GM18907 (cell line): ENCODE data around the gene THBS2.
"Not testable (repeated sequence)": the region's sequence is repeated elsewhere in the genome, so short reads cannot be mapped to it uniquely, and the experiment has no call there.

Source experiments
- ATAC-seq: cut with Tn5 transposase; IDR thresholded peaks from one replicate; pipeline ENCODE4 v1.9.1; 2021; ENCODE audit warnings: mild to moderate bottlenecking, moderate library complexity; ENCODE audit not compliant: unreplicated experiment

The THBS2 gene

DNA sequence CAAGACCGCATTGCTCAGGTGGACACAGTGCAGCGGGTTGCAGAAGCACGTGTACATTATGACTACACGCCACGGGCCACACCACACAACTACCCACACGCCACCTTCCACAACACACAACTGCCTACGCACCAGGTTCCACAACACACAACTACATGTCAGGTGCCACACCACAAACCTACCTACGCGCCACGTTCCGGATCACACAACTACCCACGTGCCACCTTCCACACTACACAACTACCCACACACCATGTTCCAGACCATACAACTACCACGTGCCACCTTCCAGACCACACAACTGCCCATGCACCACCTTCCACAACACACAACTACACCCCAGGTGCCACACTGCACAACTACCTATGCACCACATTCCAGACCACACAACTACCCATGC lies 20.5 kb downstream of the THBS2 start:
- no peak for ATAC-seq

DNA sequence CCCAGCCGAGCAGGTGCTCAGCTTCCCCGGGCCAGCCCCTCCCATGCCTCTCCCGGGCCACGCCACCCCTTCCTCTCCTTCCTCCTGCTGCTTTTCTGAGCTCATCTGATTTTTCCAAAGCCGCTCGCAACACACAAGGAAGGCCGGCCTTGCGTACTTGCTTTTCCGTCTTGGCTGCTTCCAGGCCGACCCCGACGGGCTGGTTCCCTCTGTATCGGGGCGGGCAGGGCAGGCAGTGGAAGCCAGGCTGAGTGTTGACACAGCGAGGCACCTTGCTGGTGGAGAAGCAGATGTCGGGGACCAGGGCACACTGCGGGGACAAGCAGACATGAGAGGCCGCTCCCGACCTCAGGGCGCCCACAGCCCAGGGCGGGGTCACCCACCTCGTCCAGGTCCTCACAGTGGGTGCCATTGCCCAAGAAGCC lies 21.1 kb downstream of the THBS2 start:
- ATAC-seq, result no peak

DNA sequence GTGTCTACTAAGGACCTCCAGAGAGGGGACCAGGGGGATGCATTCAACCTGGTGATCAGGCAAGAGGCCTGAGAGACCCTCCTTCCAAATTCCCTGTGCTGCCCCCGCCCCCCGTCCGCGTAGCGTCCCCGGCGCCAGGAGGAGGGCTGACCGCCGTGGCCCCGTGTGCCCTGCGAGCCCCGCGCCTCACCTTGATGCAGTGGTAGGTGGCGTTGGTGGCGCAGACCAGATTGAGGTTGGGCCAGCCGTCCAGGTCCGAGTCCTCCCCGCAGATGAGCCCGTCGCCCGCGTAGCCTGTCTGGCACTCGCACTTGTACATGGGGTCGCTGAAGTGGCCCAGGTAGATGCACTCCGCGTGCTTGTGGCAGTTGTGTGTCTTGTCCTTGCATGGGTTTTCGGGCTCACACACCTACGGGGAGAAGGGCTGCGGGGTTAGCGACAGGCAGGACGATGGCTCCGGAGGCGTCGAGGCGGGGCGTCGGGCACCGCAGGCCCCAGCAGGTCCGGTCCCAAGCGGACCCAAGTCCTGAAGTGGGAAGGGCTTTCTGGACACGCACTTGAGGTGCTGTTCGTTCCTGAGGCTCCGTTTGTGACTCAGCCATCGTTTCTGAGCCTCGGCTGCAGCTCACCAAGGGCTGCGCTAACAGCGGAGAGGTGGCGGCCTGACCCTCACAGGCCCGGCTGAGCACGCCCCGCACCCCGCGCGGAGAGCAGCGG lies 21.7 kb downstream of the THBS2 start:
- no peak for ATAC-seq

DNA sequence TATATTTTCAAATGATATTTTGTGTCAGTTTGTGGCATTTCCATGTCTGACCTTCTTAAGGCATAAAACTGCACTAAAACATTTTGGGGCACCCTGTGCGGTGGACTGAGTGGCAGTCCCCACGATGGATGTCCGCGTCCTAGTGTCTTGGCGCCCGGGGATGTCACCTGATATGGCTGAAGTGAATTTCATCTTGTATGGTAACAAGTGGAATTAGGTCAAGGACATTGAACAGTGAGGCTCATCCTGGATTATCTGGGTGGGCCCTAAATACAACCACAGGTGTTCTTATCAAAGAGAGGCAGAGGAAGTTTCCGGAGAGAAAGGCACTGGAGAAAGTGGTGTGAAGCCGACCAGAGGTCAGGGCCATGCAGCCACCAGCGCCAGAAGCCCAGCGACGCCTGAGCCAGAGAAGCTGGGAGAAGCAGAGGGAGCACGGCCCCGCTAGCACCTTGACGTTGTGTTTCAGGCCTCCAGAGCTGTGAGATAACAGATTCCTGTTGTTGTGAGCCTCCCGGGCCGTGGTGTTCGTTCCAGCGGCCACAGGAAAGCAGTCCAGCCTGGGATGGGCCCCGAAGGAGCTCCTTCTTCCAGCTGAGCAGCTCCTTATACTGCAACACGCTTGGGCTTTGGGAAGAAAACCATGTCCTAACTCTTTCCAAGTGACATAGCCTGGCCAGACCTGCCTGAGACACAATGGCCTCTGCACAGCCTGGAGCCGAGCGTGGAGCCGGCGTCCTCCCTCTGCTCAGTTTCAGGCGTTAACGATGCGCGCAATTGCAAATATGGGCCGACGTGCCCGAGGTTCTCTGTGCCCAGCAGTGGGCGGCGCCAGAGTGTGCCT lies 22.5 kb downstream of the THBS2 start:
- ATAC-seq, result no peak

DNA sequence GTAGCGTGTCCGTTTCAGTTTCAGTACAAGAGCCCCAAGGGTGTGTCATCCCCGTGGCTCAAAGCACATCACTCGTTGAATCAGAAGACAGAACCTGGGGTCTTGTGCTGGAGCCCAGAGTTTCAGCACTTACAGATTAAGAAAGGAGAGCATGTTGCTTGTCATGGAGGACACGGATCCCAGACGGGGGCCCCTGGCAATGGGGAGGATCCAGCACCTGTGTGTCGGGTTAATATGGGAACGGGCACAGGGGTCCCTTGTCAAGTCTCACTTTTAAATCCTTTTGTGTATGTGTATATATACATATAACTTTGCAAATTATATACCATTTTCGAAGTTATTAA lies 23.4 kb downstream of the THBS2 start:
- no peak for ATAC-seq

DNA sequence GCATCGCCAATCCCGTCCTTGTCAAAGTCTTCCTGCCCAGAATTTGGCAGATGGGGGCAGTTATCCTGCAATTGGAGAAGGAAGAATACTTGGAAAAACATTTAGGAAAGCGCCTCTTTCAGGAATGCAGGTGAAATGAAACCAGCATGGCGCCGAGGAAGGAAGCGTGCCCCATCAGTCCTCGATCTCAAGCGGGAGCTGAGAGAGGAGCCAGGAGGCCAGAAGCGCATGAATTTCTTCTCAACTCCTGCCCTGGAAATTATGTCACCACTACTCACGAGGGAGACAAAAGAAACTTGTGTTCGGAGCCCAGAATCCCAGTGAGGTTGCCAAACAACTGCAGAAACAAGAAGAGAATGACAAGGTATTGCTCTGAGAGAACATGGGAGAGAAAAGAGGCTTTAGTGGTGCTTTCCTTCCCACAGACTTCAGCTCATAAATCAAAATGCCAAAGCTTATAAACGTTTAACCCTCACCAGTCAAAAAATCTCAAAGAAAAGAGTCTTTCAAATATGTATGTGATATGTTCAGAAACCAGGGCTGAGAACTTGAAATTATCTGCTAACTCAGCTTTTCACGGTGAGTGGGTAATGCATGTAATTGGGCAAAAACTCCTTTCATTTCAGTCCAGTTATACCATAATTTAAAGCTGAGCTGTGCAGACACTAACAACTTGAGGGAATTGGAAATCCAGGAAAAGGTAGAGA lies 23.9 kb downstream of the THBS2 start:
- no peak for ATAC-seq

DNA sequence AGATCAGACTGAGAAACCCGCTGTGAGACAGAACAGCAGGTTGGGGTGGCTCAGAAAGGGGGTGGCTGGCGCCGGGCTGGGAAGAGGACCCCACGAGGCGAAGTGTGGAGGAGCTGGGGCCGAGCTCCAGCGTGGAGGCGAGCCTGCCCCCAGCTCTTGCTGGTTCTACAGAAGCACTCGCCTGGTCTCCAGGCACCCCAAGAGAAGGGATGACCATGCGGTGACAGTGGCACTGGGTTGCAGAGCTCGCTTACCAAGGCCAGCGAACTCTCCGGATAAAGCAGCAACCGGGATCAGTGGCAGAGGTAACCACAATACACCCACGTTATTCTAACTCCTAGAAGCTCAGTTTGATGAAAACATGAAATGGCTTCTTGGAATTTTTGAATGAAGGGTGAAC lies 26.5 kb downstream of the THBS2 start:
- no peak for ATAC-seq

DNA sequence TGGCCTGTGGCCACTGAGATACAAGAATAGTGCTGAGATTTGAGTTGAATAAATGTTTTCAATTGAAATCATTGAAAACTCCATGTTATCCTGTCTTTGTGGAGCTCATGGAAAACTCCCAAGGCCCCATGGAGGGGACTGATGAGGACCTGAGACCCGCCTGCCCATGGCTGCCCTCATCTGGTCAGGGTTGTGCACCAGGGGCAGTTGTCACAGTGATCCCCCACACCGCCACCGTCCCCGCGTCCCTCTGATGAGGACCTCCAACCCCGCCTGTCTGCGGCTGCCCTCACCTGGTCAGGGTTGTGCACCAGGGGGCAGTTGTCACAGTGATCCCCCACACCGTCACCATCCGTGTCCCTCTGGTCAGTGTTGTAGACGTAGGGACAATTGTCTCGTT lies 27.8 kb downstream of the THBS2 start:
- no peak for ATAC-seq

DNA sequence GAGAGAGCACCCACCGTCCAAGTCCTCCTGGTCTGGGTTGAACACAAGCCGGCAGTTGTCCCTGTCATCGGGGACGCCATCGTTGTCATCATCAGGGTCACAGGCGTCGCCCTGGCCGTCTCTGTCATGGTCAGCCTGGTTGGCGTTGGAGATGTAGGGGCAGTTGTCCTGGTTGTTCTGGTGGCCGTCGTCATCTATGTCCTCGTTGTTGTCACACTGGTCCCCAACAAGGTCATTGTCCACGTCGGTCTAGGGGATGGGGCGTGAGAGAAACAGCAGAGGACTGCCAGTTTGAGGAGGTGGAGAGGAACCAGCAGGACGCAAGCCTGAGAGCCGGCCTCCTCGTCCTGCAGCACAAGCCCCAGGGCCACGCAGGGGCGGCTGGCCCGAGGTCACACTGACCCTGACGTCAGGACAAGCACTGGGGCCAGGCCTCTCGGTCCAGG lies 28.5 kb downstream of the THBS2 start:
- no peak for ATAC-seq

DNA sequence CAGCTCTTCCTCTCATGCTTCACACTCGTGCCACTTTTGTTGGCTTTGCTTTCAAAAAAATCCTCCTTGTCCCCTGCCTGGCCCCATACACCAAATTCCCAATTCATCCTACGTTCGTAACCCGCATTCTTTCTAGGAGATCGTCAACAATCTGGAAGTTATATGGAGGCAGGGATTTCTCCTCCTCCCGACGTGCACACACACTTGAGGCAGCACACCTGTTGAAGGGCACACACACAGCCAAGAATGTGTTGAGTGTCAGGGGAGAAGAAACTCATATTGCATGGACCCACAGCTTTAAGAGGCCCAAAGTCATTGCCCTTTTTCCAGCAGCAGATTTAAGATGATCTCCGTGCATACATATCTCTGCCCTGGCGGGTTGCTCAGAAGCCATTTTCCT lies 28.9 kb downstream of the THBS2 start:
- no peak for ATAC-seq

DNA sequence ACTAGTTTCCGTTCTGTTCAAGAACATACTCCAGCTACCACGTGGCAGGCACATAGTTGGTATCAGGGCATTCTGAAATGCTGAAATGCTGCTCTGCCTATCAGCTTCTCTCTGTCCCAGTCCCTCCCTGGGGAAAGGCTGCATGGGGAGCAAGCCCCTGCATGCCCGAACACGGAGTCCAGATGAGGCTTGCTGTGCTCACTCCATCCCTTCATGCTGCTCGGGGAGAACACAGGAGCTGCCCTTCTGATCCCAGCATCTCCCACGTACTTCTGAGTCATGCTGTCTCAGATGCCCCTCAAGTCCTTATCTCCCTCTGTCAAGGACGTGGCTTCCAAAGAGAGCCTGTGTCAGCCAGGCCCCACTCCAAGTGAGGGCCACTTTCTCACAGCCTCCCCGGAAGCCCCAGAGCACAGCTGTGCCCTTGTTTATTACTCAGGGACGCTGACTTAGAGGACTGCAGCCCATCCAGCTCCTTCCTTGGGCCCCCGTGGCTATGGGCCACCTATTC lies 29.4 kb downstream of the THBS2 start:
- no peak for ATAC-seq

DNA sequence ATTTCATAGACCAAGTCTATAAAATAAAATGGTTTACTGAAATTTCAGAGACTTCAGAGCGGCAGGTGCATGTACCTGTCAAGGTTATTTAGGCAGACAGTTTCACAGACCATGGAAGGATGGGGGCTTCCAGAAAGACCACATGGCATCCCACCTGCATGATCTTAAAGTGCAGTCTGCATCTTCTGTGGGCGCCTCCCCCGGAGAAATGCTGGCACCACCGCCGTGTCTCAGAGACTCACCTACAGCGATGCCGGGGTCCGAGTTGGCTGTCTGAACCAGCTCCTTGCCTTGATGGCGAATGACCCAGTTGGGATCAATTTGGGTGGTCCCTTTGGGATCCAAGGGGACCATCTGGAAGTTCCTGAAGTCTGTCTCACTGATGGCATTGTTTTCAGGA lies 30.6 kb downstream of the THBS2 start:
- no peak for ATAC-seq

DNA sequence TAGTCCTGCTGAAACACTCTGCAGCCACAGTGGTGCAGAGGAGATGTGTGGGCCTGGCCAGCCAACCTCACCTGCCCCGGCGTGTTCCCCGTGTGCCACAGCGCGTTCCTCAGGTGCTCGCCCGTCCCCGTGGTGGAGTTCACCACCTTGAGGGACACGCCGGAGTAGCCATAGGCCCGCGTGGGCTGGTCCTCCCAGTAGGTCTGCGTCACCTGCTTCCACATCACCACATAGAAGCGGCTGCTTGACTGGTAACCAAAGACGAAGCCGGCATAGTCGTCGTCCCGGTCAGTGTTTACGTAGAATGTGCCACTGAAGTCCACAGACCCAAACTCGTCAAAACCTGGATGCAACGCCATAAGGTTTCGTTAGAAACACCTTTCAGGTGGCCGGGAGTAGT lies 31.5 kb downstream of the THBS2 start:
- no peak for ATAC-seq

DNA sequence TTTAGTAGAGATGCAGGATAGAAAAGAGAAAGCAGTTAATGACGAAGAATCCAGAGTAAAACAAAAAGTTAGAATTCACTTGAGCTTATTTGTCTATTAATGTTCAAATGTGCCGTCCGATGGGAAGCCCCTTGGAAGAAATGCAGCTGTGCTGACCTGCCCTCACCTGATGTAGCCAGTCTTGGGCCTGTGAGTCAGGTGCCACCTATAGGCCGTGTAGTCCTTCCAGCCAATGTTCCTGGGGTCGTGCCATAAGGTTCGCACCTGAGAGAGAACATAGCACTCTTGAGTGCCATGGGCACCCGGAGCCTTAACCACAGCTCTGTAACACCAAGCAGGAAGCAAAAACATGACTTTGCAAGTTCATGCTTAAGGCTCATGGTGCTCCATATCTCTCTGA lies 32.4 kb downstream of the THBS2 start:
- no peak for ATAC-seq

DNA sequence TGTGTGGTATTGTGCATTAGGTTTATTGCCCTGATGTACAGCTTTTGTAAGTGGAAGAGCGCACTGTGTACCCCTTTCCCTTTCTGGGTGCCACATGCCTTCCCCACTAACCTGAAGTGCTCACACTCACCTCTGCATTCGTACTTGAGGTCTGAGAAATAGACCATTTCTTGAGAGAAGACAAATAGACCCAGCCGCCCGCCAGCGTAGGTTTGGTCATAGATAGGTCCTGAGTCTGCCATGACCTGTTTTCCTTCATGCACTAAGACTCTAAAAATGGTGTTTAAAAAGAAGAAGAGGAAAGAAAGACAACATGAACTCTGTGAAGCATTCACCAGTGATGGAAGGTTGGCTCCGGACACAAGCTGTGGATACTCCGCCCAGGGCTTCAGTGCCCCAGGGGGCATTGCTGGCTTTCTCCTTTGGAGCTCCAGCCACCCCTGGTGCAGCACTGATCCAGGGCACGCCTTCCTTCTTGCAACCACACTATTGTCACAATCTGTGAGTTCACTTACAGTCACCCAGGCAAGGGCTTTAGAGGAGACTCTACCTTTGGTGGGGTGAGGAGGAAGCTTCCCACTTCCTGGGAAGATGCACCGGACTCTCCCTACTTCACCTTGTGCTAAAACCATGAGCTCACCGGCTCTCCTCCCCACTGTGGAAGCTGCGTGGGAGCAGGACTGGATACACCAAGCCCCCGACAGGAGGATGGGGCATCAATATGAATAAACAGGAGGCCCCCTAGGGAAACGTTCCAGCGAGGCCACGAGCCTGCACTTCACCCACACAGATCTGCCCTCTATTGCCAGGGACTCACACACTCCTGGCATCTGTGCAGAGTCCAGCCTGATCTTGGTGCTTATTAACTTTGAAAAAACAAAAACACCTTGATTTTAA lies 33.3 kb downstream of the THBS2 start:
- no peak for ATAC-seq

DNA sequence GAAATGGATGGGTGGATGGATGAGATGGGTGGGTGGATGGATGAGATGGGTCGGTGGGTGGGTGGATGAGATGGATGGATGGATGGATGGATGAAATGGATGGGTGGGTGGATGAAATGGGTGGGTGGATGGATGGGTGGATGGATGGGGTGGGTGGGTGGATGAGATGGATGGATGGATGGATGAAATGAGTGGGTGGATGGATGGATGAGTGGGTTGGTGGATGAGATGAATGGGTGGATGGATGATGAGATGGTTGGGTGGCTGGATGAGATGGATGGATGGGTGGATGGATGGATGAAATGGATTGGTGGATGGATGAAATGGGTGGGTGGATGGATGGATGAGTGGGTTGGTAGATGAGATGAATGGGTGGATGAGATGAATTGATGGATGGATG lies 35.7 kb downstream of the THBS2 start:
- ATAC-seq, result no peak

DNA sequence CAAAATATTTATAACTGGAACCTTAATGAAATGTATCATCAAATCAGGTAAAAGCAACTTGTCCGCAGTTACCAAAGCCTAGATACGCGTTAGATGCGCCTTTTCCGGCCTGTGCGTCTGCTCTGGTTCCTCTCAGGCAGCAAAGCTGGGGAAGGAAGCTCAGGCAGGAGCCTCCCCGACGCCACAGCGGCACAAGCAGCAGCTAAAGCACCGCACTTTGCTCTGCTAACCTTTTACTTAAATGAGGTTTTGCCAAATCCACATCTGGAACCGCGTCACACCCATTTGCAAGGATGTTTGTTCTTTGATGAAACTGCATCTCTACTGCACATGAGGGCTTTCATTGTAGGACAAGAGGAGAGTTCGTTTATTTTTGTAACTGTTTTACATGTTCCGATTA lies 36.8 kb downstream of the THBS2 start:
- no peak for ATAC-seq

DNA sequence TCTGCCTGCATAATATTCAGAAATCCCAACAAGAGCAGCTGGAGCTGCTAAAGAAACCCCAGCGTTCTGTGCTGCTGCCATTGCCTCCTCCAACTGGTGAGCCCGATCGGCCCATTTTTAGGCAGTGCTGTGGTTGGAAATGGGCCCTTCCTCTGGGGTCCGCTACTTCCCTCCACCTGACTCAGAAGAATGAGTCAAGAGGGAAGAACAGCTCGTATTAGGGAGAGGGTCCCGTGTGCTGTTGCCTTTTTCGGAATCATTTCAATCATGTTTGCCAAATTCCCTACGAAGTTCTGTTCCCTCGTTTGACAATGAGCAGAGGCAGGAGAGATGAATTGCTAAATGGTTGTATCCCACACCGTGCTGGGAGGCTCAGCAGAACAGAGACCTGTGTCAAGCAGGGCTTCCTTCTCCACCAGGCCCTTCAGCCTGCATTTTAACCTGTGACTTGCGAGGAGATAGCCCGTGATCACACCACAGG lies 38.4 kb downstream of the THBS2 start:
- no peak for ATAC-seq

DNA sequence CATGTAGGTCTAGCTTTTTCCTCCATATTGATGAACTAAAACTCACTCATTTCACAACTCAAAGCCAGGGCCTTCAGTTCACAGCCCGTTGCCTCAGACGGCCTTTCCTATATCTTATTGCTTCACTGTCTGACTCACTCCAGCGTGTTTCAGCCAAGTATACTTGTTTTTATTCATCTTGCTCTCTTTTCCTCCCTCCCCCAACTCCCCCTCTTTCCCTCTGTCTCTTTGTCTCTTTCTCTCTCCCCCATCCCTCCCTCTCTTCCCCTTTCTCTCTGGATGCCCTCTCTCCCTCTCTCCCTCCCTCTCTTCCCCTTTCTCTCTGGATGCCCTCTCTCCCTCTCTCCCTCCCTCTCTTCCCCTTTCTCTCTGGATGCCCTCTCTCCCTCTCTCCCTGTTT lies 38.9 kb downstream of the THBS2 start:
- not testable (repeated sequence) for ATAC-seq

DNA sequence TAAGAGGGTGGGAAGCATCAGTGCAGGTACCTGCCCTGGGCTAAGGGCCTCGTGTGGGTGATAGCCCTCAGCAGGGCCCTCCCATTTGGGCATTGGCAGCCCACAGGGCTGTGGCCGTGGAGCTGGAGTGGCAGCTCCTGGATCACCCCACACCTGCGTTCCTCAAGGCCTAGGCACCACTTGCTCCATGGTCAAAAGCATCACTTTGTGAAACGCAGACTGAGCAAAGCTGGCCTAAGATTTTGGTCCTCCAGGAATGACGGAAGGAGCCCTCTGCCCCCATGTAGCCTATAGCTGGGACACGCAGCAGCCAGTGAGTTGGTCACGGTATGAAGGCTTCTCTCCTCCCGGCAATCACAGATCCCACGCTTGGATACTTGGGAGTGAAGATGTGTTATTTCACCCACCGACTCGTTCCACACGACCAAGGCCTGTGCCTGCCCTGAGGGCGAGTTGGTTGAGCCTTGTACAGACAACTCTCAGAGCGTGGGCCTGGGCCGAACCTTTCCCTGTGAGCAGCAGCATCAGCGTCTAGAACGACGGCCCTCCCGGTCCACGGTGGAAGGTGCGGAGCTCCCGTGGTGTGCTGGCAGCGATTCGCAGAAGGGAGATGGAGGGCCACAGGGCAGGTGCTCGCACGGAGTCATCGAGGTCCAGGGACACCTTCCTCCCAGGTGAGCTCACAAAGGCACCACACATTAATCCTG lies 39.7 kb downstream of the THBS2 start:
- ATAC-seq, result no peak
